ENCODE results near the gene PHC2.

Gene PHC2

DNA sequence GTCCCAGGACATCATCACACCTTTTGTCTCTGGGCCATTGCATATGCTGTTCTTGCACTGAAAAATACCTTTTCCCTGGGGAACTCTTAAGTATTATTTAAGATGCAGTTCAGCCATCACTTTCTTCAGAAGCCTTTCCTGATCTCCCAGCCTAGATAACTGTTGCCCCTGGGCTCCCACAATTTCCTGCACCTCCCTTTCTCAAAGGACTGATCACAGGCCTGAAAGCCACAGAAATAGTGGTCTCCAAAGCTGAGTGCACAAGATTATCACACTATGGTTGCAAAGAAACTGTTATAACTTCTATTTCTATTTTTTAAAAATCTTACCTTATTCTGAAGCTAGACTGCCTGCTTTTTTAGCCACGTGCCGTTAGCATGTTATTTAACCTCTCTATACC is 38.8 kb upstream of the PHC2 start:
- no peak for TF ChIP-seq CTCF (IDR thresholded peaks at IDR 0.05)
- TF ChIP-seq ZFX (IDR thresholded peaks at IDR 0.05; ENCODE audit: borderline replicate concordance): no peak
- no peak overlapping the region for H3K27ac ChIP-seq

DNA sequence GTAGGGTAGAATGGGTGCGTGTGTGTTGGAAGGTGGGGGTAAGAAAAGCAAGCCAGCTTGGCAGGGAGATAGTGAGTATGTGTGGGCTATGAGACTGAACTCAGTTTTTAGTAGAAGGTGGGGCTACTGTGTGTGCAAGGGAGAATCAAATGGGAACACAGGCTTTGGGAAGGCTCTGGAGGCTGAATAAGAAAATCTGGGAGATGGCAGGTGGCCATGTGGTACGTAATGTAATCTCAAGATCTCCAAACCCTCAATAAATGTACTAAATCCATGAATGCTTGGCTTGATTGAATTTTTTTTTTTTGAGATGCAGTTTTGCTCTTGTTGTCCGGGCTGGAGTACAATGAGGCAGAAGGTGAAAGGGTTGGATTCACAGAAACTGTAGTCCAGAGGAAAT is 38.1 kb upstream of the PHC2 start:
- H3K27ac ChIP-seq: no peak overlapping the region
- no peak for TF ChIP-seq CTCF (IDR thresholded peaks at IDR 0.05)
- no peak for TF ChIP-seq ZFX (IDR thresholded peaks at IDR 0.05; ENCODE audit: borderline replicate concordance)

DNA sequence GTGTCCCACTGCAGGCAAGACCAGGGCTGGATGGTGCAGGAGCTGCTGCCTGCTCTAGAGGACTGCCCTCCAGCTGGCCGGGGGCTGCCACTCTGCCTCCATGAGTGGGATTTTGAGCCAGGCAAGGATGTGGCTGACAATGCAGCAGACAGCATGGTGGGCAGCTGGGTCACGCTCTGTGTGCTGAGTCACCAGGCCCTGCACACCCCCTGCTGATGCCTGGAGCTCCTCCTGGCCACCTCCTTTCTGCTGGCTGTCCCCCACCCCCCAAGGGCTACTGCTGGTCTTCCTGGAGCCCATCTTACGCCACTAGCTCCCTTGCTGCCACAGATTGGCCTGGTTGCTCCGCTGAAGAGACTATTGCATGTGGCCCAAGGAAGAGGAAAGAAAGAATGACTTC is 37.6 kb upstream of the PHC2 start:
- H3K27ac ChIP-seq: no peak overlapping the region
- TF ChIP-seq ZFX (IDR thresholded peaks at IDR 0.05; ENCODE audit: borderline replicate concordance): no peak
- no peak for TF ChIP-seq CTCF (IDR thresholded peaks at IDR 0.05)

- H3K27ac ChIP-seq: no peak overlapping the region
- no peak for TF ChIP-seq CTCF (IDR thresholded peaks at IDR 0.05)
- TF ChIP-seq ZFX (IDR thresholded peaks at IDR 0.05; ENCODE audit: borderline replicate concordance): no peak
Measured at GRCh38 chr1:33468011-33468410, 37.1 kb upstream of the PHC2 start.

DNA sequence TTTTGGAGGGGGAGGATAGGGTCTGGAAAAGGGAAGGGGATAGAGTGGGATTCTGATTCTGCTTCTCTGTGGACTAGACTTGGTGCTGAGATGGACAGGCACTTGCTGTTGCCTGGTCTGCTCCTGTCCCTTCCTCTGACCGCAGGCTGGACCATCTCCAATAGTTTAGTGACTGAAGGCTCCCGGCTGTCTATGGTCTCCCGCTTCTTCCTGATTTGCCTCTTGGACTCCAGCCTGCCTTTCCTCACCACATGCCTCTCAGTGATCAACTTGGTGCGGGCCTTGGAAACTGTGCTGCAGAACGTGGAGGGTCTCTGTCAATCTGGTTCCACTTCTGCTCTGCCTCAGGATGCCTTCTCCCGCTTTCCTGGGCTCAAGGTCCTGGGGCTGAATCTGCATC is 35.3 kb upstream of the PHC2 start:
- H3K27ac ChIP-seq: no peak overlapping the region
- TF ChIP-seq ZFX (IDR thresholded peaks at IDR 0.05; ENCODE audit: borderline replicate concordance): no peak
- TF ChIP-seq CTCF (IDR thresholded peaks at IDR 0.05): no peak

GRCh38 chr1:33465316-33465715 is 34.4 kb upstream of the PHC2 start:
- TF ChIP-seq ZFX (IDR thresholded peaks at IDR 0.05; ENCODE audit: borderline replicate concordance) (no peak), CTCF (IDR thresholded peaks at IDR 0.05) (no peak)
- H3K27ac ChIP-seq: no peak overlapping the region

DNA sequence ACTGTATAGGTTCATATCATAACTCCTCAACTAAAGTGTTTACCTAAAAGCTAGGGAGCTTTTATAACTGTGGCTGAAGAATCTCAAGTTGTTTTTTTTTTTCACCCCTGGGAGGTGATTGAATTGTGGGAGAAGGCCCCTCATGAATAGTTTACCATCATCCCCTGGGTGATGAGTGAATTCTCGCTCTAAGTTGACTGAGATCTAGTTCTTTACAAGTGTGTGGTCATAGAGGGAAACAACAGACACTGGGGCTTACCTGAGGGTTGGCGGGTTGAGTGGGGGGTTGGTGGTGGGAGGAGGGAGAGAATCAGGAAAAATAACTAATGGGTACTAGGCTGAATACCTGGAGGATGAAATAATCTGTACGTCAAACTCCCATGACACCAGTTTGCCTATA is 33.7 kb upstream of the PHC2 start:
- H3K27ac ChIP-seq: no peak overlapping the region
- TF ChIP-seq CTCF (IDR thresholded peaks at IDR 0.05) (no peak), ZFX (IDR thresholded peaks at IDR 0.05; ENCODE audit: borderline replicate concordance) (no peak)

Data from 22Rv1 (cell line).